HG03135 (cell line): ENCODE measurements around the gene SDR42E1.
"Not testable (repeated sequence)": the region's sequence is repeated elsewhere in the genome, so short reads cannot be mapped to it uniquely, and the experiment has no call there.

Experiments
- ATAC-seq: cut with Tn5 transposase; IDR thresholded peaks from one replicate; pipeline ENCODE4 v1.9.1; 2021; ENCODE audit warnings: mild to moderate bottlenecking, moderate library complexity; ENCODE audit not compliant: unreplicated experiment

SDR42E1 gene

GRCh38 chr16:82040296-82040695, 29.0 kb upstream of the SDR42E1 start:
- no peak for ATAC-seq

- no peak for ATAC-seq
These were observed 26.4 kb upstream of the SDR42E1 start for GRCh38 chr16:82037666-82038065.

GRCh38 chr16:82037251-82037650, 26.0 kb upstream of the SDR42E1 start:
- no peak for ATAC-seq

- no peak for ATAC-seq
These were observed 23.8 kb upstream of the SDR42E1 start, which contains the start of gene HSD17B2 for GRCh38 chr16:82034981-82035612. TSS of gene HSD17B2 (plus strand) at chr16:82035253. CDS start at chr16:82035425, 172 bp downstream.

- no peak for ATAC-seq
These were observed 22.5 kb upstream of the SDR42E1 start for GRCh38 chr16:82033683-82034300.

- ATAC-seq, result no peak
These were observed 21.7 kb upstream of the SDR42E1 start for GRCh38 chr16:82033006-82033405.

- ATAC-seq, result no peak
These were observed 20.1 kb upstream of the SDR42E1 start for GRCh38 chr16:82031116-82032084.

GRCh38 chr16:82027629-82028064, 16.4 kb upstream of the SDR42E1 start:
- ATAC-seq, result no peak

- no peak for ATAC-seq
These were observed 13.6 kb upstream of the SDR42E1 start for GRCh38 chr16:82024883-82025282.

GRCh38 chr16:82024316-82024715, 13.0 kb upstream of the SDR42E1 start:
- ATAC-seq, result no peak

GRCh38 chr16:82023206-82023605, 11.9 kb upstream of the SDR42E1 start:
- ATAC-seq, result no peak

GRCh38 chr16:82020051-82020450, 8.8 kb upstream of the SDR42E1 start:
- no peak for ATAC-seq

GRCh38 chr16:82019535-82019934, 8.3 kb upstream of the SDR42E1 start:
- no peak for ATAC-seq

GRCh38 chr16:82017911-82018568, 6.8 kb upstream of the SDR42E1 start:
- ATAC-seq, result no peak

GRCh38 chr16:82016964-82017363, 5.7 kb upstream of the SDR42E1 start:
- ATAC-seq, result no peak

GRCh38 chr16:82016263-82016662, 5.0 kb upstream of the SDR42E1 start:
- no peak for ATAC-seq

GRCh38 chr16:82013139-82013538, 1.9 kb upstream of the SDR42E1 start:
- no peak for ATAC-seq

- no peak for ATAC-seq
These were observed 621 bp downstream of the SDR42E1 start for GRCh38 chr16:82010649-82011048.

GRCh38 chr16:82009789-82010188, 1.5 kb downstream of the SDR42E1 start:
- ATAC-seq, result not testable (repeated sequence)

- no peak for ATAC-seq
These were observed 2.2 kb downstream of the SDR42E1 start for GRCh38 chr16:82008957-82009592.
